Effector memory CD4-positive, alpha-beta T cell (primary cell): ENCODE data around the gene GRK2.

Experiments used
- DNase-seq, 3 donors: peaks; one replicate each; pipeline ENCODE4 v3.0.0-alpha.2; 2020
- H3K27ac ChIP-seq: 2 replicates; pipeline ENCODE4 v1.7.0; 2013; ENCODE audit warnings: mild to moderate bottlenecking, low read length, moderate library complexity; ENCODE audit not compliant: insufficient read depth, poor library complexity, severe bottlenecking
- H3K27me3 ChIP-seq: replicated peaks from 2 replicates; pipeline ENCODE4 v1.7.0; 2013; ENCODE audit warnings: mild to moderate bottlenecking, low read length; ENCODE audit not compliant: insufficient read depth, control insufficient read depth, poor library complexity, severe bottlenecking
- H3K36me3 ChIP-seq: 2 replicates; pipeline ENCODE4 v1.7.0; 2013; ENCODE audit warnings: mild to moderate bottlenecking, low read length, moderate library complexity; ENCODE audit not compliant: control insufficient read depth, insufficient read depth
- H3K4me1 ChIP-seq: 2 replicates; pipeline ENCODE4 v1.7.0; 2013; ENCODE audit warnings: low read length, mild to moderate bottlenecking; ENCODE audit not compliant: control insufficient read depth, insufficient read depth, poor library complexity, severe bottlenecking
- H3K4me3 ChIP-seq: 2 replicates; pipeline ENCODE4 v1.7.0; 2013; ENCODE audit warnings: low read length, low read depth, mild to moderate bottlenecking; ENCODE audit not compliant: insufficient read depth, poor library complexity, severe bottlenecking
- H3K9me3 ChIP-seq: 2 replicates; pipeline ENCODE4 v1.7.0; 2013; ENCODE audit warnings: mild to moderate bottlenecking, low read length, moderate library complexity; ENCODE audit not compliant: control insufficient read depth

Gene GRK2

GRCh38 chr11:67300256-67300755, 34.0 kb downstream of the GRK2 start:
- H3K9me3 ChIP-seq: peaks cover 8% of the 10 kb centered on the region
- peaks cover 17% of the 10 kb centered on the region for H3K4me1 ChIP-seq
- H3K27me3 ChIP-seq: no peaks in the 10 kb centered on the region
- no peak overlapping the region for H3K4me3 ChIP-seq
- H3K27ac ChIP-seq: no peak overlapping the region
- peaks cover 48% of the 10 kb centered on the region for H3K36me3 ChIP-seq
- DNase-seq: no peak

GRCh38 chr11:67300756-67301312, 34.6 kb downstream of the GRK2 start:
- Histone ChIP-seq H3K27ac (no peak overlapping the region), H3K4me3 (no peak overlapping the region), H3K36me3 (peaks cover 45% of the 10 kb centered on the region), H3K9me3 (peaks cover 5% of the 10 kb centered on the region), H3K27me3 (no peaks in the 10 kb centered on the region), H3K4me1 (peaks cover 17% of the 10 kb centered on the region)
- no peak for DNase-seq

GRCh38 chr11:67301313-67301921, 35.1 kb downstream of the GRK2 start:
- Histone ChIP-seq H3K4me3 (no peak overlapping the region), H3K9me3 (no peaks in the 10 kb centered on the region), H3K36me3 (peaks cover 44% of the 10 kb centered on the region), H3K4me1 (peaks cover 17% of the 10 kb centered on the region), H3K27me3 (no peaks in the 10 kb centered on the region), H3K27ac (no peak overlapping the region)
- DNase-seq: no peak

GRCh38 chr11:67301951-67302516, 35.8 kb downstream of the GRK2 start:
- Histone ChIP-seq H3K9me3 (no peaks in the 10 kb centered on the region), H3K4me3 (no peak overlapping the region), H3K27ac (peak overlapping the region; percentile 69), H3K36me3 (peaks cover 39% of the 10 kb centered on the region), H3K27me3 (no peaks in the 10 kb centered on the region), H3K4me1 (peaks cover 17% of the 10 kb centered on the region)
- DNase-seq: no peak

- Histone ChIP-seq H3K4me1 (peaks cover 17% of the 10 kb centered on the region), H3K27ac (peak overlapping the region; percentile 69), H3K27me3 (no peaks in the 10 kb centered on the region), H3K36me3 (peaks cover 37% of the 10 kb centered on the region), H3K4me3 (peak overlapping the region; percentile 80), H3K9me3 (no peaks in the 10 kb centered on the region)
- DNase-seq: no peak
Observed at GRCh38 chr11:67302571-67303131, 36.4 kb downstream of the GRK2 start.

- peak in 1 of 3 donors; percentile 43 for DNase-seq
- Histone ChIP-seq H3K27me3 (no peaks in the 10 kb centered on the region), H3K4me3 (peak within 1 kb of the TSS; percentile 80), H3K36me3 (peaks cover 37% of the 10 kb centered on the region), H3K4me1 (peaks cover 17% of the 10 kb centered on the region), H3K9me3 (no peaks in the 10 kb centered on the region), H3K27ac (peak within 1 kb of the TSS; percentile 69)
Observed at GRCh38 chr11:67303132-67303834, 37.0 kb downstream of the GRK2 start, which contains the start of gene SSH3. Gene SSH3 (plus strand): TSS chr11:67303530. CDS start chr11:67303626, 96 bp downstream.

GRCh38 chr11:67303835-67304411, 37.6 kb downstream of the GRK2 start:
- peaks cover 17% of the 10 kb centered on the region for H3K4me1 ChIP-seq
- peaks cover 36% of the 10 kb centered on the region for H3K36me3 ChIP-seq
- H3K9me3 ChIP-seq: no peaks in the 10 kb centered on the region
- peak overlapping the region; percentile 69 for H3K27ac ChIP-seq
- peak overlapping the region; percentile 80 for H3K4me3 ChIP-seq
- DNase-seq: no peak
- H3K27me3 ChIP-seq: no peaks in the 10 kb centered on the region

- Histone ChIP-seq H3K27ac (peak overlapping the region; percentile 69), H3K36me3 (peaks cover 33% of the 10 kb centered on the region), H3K27me3 (no peaks in the 10 kb centered on the region), H3K4me1 (peaks cover 17% of the 10 kb centered on the region), H3K4me3 (peak overlapping the region; percentile 80), H3K9me3 (no peaks in the 10 kb centered on the region)
- DNase-seq: no peak
Observed at GRCh38 chr11:67304511-67305113, 38.3 kb downstream of the GRK2 start.

- Histone ChIP-seq H3K9me3 (no peaks in the 10 kb centered on the region), H3K27ac (no peak overlapping the region), H3K27me3 (no peaks in the 10 kb centered on the region), H3K36me3 (peaks cover 11% of the 10 kb centered on the region), H3K4me3 (no peak overlapping the region), H3K4me1 (peaks cover 32% of the 10 kb centered on the region)
- no peak for DNase-seq
Observed at GRCh38 chr11:67306769-67307544, 40.7 kb downstream of the GRK2 start.
